Keratinocyte (primary cell): Measurements from ENCODE around the gene TTC23L. TPM values are rescaled to one million over a fixed set of nuclear protein-coding genes. Genes with fewer than 3 reads are reported as not detected.
"Not testable (repeated sequence)": the region's sequence is repeated elsewhere in the genome, so short reads cannot be mapped to it uniquely, and the experiment has no call there.

Experiments used
- DNase-seq: peaks from one replicate; pipeline ENCODE4 v3.0.0-alpha.2; 2011; ENCODE audit warnings: low read depth, missing footprints, low spot score
- FAIRE-seq: peaks from 2 replicates; lab custom pipeline; 2011; peaks lifted over from hg19 to GRCh38; lab: Jason Lieb, UNC
- H2AFZ ChIP-seq: 2 replicates; pipeline ENCODE4 v1.6.0; 2012; ENCODE audit warnings: low read length, control low read depth, inconsistent platforms; ENCODE audit not compliant: control insufficient read depth
- H3K27ac ChIP-seq: 2 replicates; pipeline ENCODE4 v1.5.1; 2011; ENCODE audit warnings: low read length; ENCODE audit not compliant: control insufficient read depth, insufficient read depth
- H3K27me3 ChIP-seq: 3 replicates; pipeline ENCODE4 v1.6.0; 2011; ENCODE audit warnings: low read length; ENCODE audit not compliant: control insufficient read depth, insufficient read depth; ENCODE audit errors: extremely low read depth
- H3K36me3 ChIP-seq, 2 experiments: 2 replicates in 1 of 2; 3 replicates in 1 of 2; pipeline ENCODE4 v1.5.1; 2011; ENCODE audit warnings: low read length in 2 of 2, mild to moderate bottlenecking in 1 of 2; ENCODE audit not compliant: control insufficient read depth in 2 of 2, insufficient read depth in 2 of 2; ENCODE audit errors: extremely low read depth in 1 of 2
- H3K4me1 ChIP-seq: 3 replicates; pipeline ENCODE4 v1.5.1; 2011; ENCODE audit warnings: low read length; ENCODE audit not compliant: control insufficient read depth, insufficient read depth; ENCODE audit errors: extremely low read depth
- H3K4me2 ChIP-seq: 3 replicates; pipeline ENCODE4 v1.6.0; 2011; ENCODE audit warnings: low read depth, low read length; ENCODE audit not compliant: control insufficient read depth, insufficient read depth; ENCODE audit errors: extremely low read depth
- H3K4me3 ChIP-seq, 3 experiments: fragments of 200-600 bp in 1 of 3; sonication (generic) in 1 of 3; 2 replicates in 2 of 3; 3 replicates in 1 of 3; pipeline ENCODE4 v1.5.1; 2011 to 2016; ENCODE audit warnings: low read length in 3 of 3, mild to moderate bottlenecking in 3 of 3, control low read depth in 2 of 3, inconsistent platforms in 1 of 3, low read depth in 1 of 3, mixed read lengths in 1 of 3, mixed run types in 1 of 3, moderate library complexity in 1 of 3; ENCODE audit not compliant: control insufficient read depth in 2 of 3, insufficient read depth in 2 of 3; ENCODE audit errors: extremely low read depth in 1 of 3
- H3K79me2 ChIP-seq: 2 replicates; pipeline ENCODE4 v1.6.0; 2012; ENCODE audit warnings: low read length; ENCODE audit not compliant: control insufficient read depth, insufficient read depth
- H3K9ac ChIP-seq: 3 replicates; pipeline ENCODE4 v1.6.0; 2011; ENCODE audit warnings: low read length; ENCODE audit not compliant: control insufficient read depth, insufficient read depth; ENCODE audit errors: extremely low read depth
- H3K9me1 ChIP-seq: 3 replicates; pipeline ENCODE4 v1.6.0; 2011; ENCODE audit warnings: low read length; ENCODE audit not compliant: control insufficient read depth, insufficient read depth; ENCODE audit errors: extremely low read depth
- H3K9me3 ChIP-seq: 2 replicates; pipeline ENCODE4 v1.5.1; 2012; ENCODE audit warnings: low read depth, low read length; ENCODE audit not compliant: control insufficient read depth
- H4K20me1 ChIP-seq: 3 replicates; pipeline ENCODE4 v1.6.0; 2011; ENCODE audit warnings: low read length; ENCODE audit not compliant: control insufficient read depth, insufficient read depth; ENCODE audit errors: extremely low read depth
- CTCF ChIP-seq, 3 experiments: IDR thresholded peaks in 1 of 3; conservative IDR thresholded peaks in 1 of 3; optimal IDR thresholded peaks in 1 of 3; 2 replicates in 2 of 3; 3 replicates in 1 of 3; pipeline versions ENCODE3 to v1.5.1; 2011; ENCODE audit warnings: low read length in 3 of 3, mild to moderate bottlenecking in 3 of 3, moderate library complexity in 2 of 3, control low read depth in 1 of 3, inconsistent platforms in 1 of 3; ENCODE audit not compliant: insufficient read depth in 2 of 3; ENCODE audit errors: extremely low read depth in 1 of 3
- EZH2 ChIP-seq: IDR thresholded peaks from one replicate; pipeline ENCODE4 v1.6.1; 2012; ENCODE audit warnings: inconsistent platforms, mild to moderate bottlenecking, low read length, moderate library complexity
- dilution Hi-C: fragments of 300-500 bp; cut with MboI; formaldehyde crosslinking; loops from one replicate; pipeline ENCODE4 v1.7.0; 2020; ENCODE audit warnings: low sequenced_read_pairs; ENCODE audit not compliant: extremely low pct_ligation_motif_present
- polyA plus RNA-seq, 5 experiments: library from polyadenylated mRNA; depleted of rRNA in 3 of 5; stranded (reverse) in 3 of 5; stranded (forward) in 1 of 5; unstranded in 1 of 5; fragments of >200 nt; gene quantifications; 1 replicate in 1 of 5; 2 replicates in 3 of 5; 3 replicates in 1 of 5; pipeline versions ENCODE4 v1.2.1 to v1.2.3, GENCODE V29; 2011 to 2012; ENCODE audit warnings: missing spikeins in 2 of 5, low read depth in 1 of 5, low replicate concordance in 1 of 5

TTC23L gene
- polyA plus RNA-seq, 1 donor (not counting 4 experiments of a cell fraction or from before 2014, with no cell fraction given): 0.12 TPM

DNA sequence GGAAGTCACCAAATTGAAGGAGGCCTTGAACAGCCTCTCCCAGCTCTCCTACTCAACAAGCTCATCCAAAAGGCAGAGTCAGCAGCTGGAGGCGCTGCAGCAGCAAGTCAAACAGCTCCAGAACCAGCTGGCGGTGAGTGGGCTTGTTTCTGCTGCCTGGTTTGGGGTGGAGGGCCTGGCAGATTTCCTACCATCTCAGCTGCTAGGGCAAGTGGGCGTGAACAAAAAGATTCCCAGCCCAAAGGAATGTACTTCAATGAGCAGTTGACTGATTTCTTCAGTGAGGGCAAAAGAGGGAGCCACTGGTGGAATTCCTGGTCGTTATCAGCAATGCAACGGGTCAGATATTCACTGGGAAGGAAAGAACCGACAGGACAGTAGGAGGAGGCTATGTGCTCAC, 12.6 kb upstream of the TTC23L start:
- dilution Hi-C loops: no loop called here
- FAIRE-seq (no peak), DNase-seq (no peak)
- TF ChIP-seq CTCF (optimal IDR thresholded peaks at IDR 0.05 in 1 of 3, IDR thresholded peaks at IDR 0.05 in 1 of 3, conservative IDR thresholded peaks at IDR 0.05 in 1 of 3; ENCODE audit: extremely low read depth in 1 of 3, insufficient read depth in 2 of 3, low read length in 3 of 3) (no peak), EZH2 (no peak)
- Histone ChIP-seq H3K4me2 (no peak overlapping the region), H3K9ac (no peak overlapping the region), H3K4me3 (no peak overlapping the region), H2AFZ (no peak overlapping the region), H3K4me1 (no peaks in the 10 kb centered on the region), H3K27ac (no peak overlapping the region), H3K36me3 (peaks cover 15 to 32% of the 10 kb centered on the region in 2 experiments), H3K79me2 (no peaks in the 10 kb centered on the region), H3K9me3 (no peaks in the 10 kb centered on the region), H4K20me1 (no peaks in the 10 kb centered on the region), H3K9me1 (no peaks in the 10 kb centered on the region), H3K27me3 (no peaks in the 10 kb centered on the region)

- Histone ChIP-seq H4K20me1 (no peaks in the 10 kb centered on the region), H3K9ac (no peak overlapping the region), H3K9me3 (no peaks in the 10 kb centered on the region), H3K9me1 (no peaks in the 10 kb centered on the region), H2AFZ (no peak overlapping the region), H3K4me3 (no peak overlapping the region), H3K4me2 (no peak overlapping the region), H3K4me1 (no peaks in the 10 kb centered on the region), H3K79me2 (no peaks in the 10 kb centered on the region), H3K27me3 (no peaks in the 10 kb centered on the region), H3K36me3 (peaks cover 14 to 33% of the 10 kb centered on the region in 2 experiments), H3K27ac (no peak overlapping the region)
- dilution Hi-C loops: no loop called here
- no peak for FAIRE-seq
- TF ChIP-seq CTCF (optimal IDR thresholded peaks at IDR 0.05 in 1 of 3, IDR thresholded peaks at IDR 0.05 in 1 of 3, conservative IDR thresholded peaks at IDR 0.05 in 1 of 3; ENCODE audit: extremely low read depth in 1 of 3, insufficient read depth in 2 of 3, low read length in 3 of 3) (no peak), EZH2 (no peak)
- no peak for DNase-seq
These were observed 11.1 kb upstream of the TTC23L start for GRCh38 chr5:34827588-34828506.

DNA sequence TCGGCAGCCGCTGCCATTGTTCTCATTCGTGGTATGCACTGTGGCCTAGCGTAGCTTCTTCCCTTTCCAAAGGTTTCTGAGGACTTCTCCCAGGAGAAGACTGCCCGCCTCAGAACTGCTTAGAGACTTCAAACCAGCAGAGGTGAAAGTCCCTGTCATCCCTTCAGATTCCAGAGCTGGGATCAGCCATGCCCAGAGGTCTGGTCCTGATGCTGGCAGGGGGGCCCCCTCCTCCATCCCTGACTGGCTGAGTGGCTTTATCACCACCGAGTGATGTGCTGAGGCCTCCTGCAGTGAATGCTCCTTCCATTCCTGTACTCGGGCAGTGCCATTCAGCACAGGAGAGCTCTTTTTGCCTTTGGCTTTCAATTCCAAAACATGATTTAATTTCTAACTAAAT, 8.1 kb upstream of the TTC23L start:
- H3K4me2 ChIP-seq, H3K27ac ChIP-seq, H3K9me1 ChIP-seq, H2AFZ ChIP-seq, H4K20me1 ChIP-seq, dilution Hi-C loops, H3K9ac ChIP-seq, DNase-seq, FAIRE-seq, H3K4me1 ChIP-seq, H3K9me3 ChIP-seq, H3K27me3 ChIP-seq, H3K4me3 ChIP-seq, H3K79me2 ChIP-seq: not testable (repeated sequence)
- peaks cover 17 to 23% of the 10 kb centered on the region in 2 experiments for H3K36me3 ChIP-seq
